Panc1 (cell line): ENCODE results near the gene CCDC182.

Source experiments
- CTCF ChIP-seq: fragments of 450-650 bp; IDR thresholded peaks from 2 replicates; pipeline ENCODE4 v1.5.1; 2017; ENCODE audit warnings: mild to moderate bottlenecking
- POLR2AphosphoS5 ChIP-seq: IDR thresholded peaks from 2 replicates; pipeline ENCODE4 v1.6.1; 2012; ENCODE audit warnings: mild to moderate bottlenecking, low read depth, low read length, moderate library complexity
- REST ChIP-seq, 2 experiments: IDR thresholded peaks; 2 replicates each; pipeline ENCODE4 v1.6.1; 2011 to 2012; ENCODE audit warnings: low read depth in 2 of 2, control low read depth in 1 of 2, low read length in 1 of 2, mild to moderate bottlenecking in 1 of 2, moderate library complexity in 1 of 2; ENCODE audit not compliant: insufficient read depth in 1 of 2

GRCh38 chr17:57713140-57713539 lies 32.0 kb downstream of the CCDC182 start:
- TF ChIP-seq CTCF: no peak
- TF ChIP-seq POLR2AphosphoS5: no peak
- TF ChIP-seq REST (IDR thresholded peaks at IDR 0.05; ENCODE audit: insufficient read depth in 1 of 2, low read depth in 2 of 2, low read length in 1 of 2): no peak
